Fibroblast of the aortic adventitia (primary cell): ENCODE measurements around the gene ATP6V0D1. TPM values are rescaled to one million over a fixed set of nuclear protein-coding genes. Genes with fewer than 3 reads are reported as not detected.
A peak's percentile ranks its signal among the peaks of the same experiment; 100 is the strongest.

Experiments used
- DNase-seq: peaks from one replicate; pipeline ENCODE4 v3.0.0-alpha.2; 2010; ENCODE audit warnings: low read depth
- H3K4me3 ChIP-seq: 2 replicates; pipeline ENCODE4 v1.5.1; 2011; ENCODE audit warnings: low read depth, mild to moderate bottlenecking, control low read depth, low read length, moderate library complexity
- CTCF ChIP-seq: IDR thresholded peaks from 2 replicates; pipeline ENCODE4 v1.5.1; 2011; ENCODE audit warnings: mild to moderate bottlenecking, low read length, control low read depth, inconsistent platforms; ENCODE audit not compliant: insufficient read depth
- total RNA-seq: library from RNA; depleted of rRNA; stranded (reverse); fragments of >200 nt; gene quantifications from 2 replicates; pipeline ENCODE4 v1.2.3, GENCODE V29; 2012; ENCODE audit warnings: low replicate concordance

The ATP6V0D1 gene
- total RNA-seq, 1 donor = 114 TPM

DNA sequence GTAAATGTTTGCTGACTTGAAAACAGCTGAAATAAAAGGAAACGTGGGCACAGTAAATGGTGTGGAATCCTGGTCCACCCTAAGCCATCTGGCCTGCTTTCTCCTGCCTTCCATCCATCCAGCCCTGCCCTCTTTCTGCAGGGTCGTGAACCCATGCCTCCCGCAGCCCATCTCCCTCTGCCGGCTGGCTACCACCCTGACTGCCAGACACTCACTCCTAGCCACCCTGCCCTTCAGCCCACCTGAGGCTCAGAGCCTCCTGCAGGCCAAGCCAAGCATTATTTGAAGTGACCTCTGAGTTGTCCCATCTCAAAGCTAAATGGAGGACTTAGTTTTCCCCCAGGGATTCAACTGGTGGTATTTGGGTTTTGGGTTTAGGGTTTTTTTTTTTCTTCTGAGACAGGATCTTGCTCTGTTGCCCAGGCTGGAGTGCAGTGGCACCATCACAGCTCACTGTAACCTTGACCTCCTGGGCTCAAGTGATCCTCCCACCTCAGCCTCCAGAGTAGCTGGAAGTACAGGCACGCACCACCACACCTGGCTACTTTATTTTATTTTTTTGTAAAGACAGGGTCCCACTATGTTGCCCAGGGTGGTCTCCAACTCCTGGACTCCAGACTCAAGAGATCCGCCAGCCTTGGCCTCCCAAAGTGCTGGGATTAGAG is 73.0 kb downstream of the ATP6V0D1 start:
- TF ChIP-seq CTCF = no peak
- H3K4me3 ChIP-seq = no peak overlapping the region
- DNase-seq = no peak

DNA sequence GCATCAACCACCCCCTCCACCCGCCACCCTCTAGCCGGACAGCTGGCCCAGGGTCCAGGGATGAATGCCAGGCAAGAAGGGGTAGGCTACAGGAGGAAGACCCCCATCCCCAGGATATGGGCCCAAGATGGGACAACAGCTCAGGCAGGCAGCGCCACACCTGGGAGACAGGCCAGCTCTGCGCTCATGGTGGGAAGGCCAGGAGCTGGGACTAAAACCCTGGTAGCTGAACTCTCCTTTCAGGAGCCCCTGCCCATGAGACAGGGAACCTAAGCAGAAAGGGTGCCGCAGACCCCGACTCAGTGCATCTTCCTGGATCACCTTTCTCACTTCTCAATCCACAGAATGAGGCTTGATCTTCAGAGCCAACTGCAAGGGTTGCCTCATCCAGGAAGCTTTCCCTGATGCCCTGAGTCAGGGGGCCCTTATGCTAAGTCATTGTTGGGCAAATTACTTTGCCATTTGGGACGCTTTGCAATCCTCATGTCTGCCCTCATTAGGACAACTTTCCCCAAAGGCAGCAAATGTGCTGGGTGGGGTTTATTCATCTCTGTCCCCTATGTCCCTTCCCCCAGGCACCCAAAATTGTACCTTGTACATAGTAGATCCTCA is 73.7 kb downstream of the ATP6V0D1 start:
- no peak for TF ChIP-seq CTCF
- no peak overlapping the region for H3K4me3 ChIP-seq
- DNase-seq = peak; percentile 20

GRCh38 chr16:67406111-67406971 is 74.6 kb downstream of the ATP6V0D1 start:
- no peak overlapping the region for H3K4me3 ChIP-seq
- no peak for TF ChIP-seq CTCF
- DNase-seq = peak; percentile 82

- no peak for TF ChIP-seq CTCF
- DNase-seq = no peak
- no peak overlapping the region for H3K4me3 ChIP-seq
Observed at GRCh38 chr16:67405336-67405735, 75.6 kb downstream of the ATP6V0D1 start.

DNA sequence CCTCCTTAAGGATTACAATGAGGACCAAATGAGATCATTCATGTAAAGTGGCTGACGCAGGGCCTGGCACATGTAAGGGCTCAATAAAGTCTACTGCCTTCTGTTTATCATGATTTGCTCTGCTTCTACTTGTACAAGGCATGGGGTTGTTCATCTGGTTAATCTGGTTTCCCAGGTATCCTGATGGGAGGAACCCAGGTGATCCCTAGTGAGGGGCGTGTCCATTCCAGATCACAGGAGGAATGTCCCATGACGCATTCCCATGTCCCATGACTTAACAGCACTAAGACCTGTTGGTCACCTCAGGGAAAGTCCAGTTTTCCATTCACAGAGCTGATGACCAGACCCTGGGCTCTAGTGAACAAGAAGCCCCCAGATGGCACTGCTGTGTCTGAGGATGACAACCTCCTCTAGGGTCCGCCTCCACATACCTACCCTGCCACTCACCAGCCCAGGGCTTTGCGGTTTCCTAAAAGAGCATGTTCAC is 76.2 kb downstream of the ATP6V0D1 start:
- no peak for DNase-seq
- no peak overlapping the region for H3K4me3 ChIP-seq
- TF ChIP-seq CTCF = no peak

- DNase-seq = no peak
- H3K4me3 ChIP-seq = no peak overlapping the region
- no peak for TF ChIP-seq CTCF
Observed at GRCh38 chr16:67403976-67404555, 76.9 kb downstream of the ATP6V0D1 start.
